Osteoblast (primary cell): ENCODE data around the gene KCNQ1. TPM values are rescaled to one million over a fixed set of nuclear protein-coding genes. Genes with fewer than 3 reads are reported as not detected.

Source experiments
- DNase-seq: peaks from one replicate; pipeline ENCODE4 v3.0.0; 2011; ENCODE audit warnings: low spot score, mixed read lengths; ENCODE audit not compliant: insufficient read length; ENCODE audit errors: missing footprints
- H2AFZ ChIP-seq: 2 replicates; pipeline ENCODE4 v1.6.0; 2011; ENCODE audit warnings: mild to moderate bottlenecking, low read length
- H3K27ac ChIP-seq: 2 replicates; pipeline ENCODE4 v1.5.1; 2011; ENCODE audit warnings: mild to moderate bottlenecking, low read depth, low read length, moderate library complexity
- H3K27me3 ChIP-seq: 2 replicates; pipeline ENCODE4 v1.6.0; 2012; ENCODE audit warnings: mild to moderate bottlenecking, control low read depth, inconsistent platforms, low read length, moderate library complexity; ENCODE audit not compliant: insufficient read depth
- H3K36me3 ChIP-seq: 2 replicates; pipeline ENCODE4 v1.5.1; 2011; ENCODE audit warnings: mild to moderate bottlenecking, low read length, control low read depth, moderate library complexity; ENCODE audit not compliant: insufficient read depth
- H3K4me1 ChIP-seq: 2 replicates; pipeline ENCODE4 v1.5.1; 2011; ENCODE audit warnings: mild to moderate bottlenecking, low read length, control low read depth, moderate library complexity; ENCODE audit not compliant: insufficient read depth
- H3K4me2 ChIP-seq: 2 replicates; pipeline ENCODE4 v1.6.0; 2011; ENCODE audit warnings: mild to moderate bottlenecking, low read length; ENCODE audit not compliant: insufficient read depth
- H3K4me3 ChIP-seq: fragments of 200-600 bp; sonication (generic); 3 replicates; pipeline ENCODE4 v1.5.1; 2012; ENCODE audit warnings: mild to moderate bottlenecking, low read length, inconsistent platforms; ENCODE audit not compliant: insufficient read depth
- H3K79me2 ChIP-seq: 2 replicates; pipeline ENCODE4 v1.6.0; 2012; ENCODE audit warnings: mild to moderate bottlenecking, low read length, control low read depth, inconsistent platforms; ENCODE audit not compliant: insufficient read depth
- H3K9me3 ChIP-seq: 2 replicates; pipeline ENCODE4 v1.5.1; 2011; ENCODE audit warnings: low read depth, low read length, control low read depth
- H4K20me1 ChIP-seq: 2 replicates; pipeline ENCODE4 v1.6.0; 2012; ENCODE audit warnings: mild to moderate bottlenecking, low read length, control low read depth; ENCODE audit not compliant: insufficient read depth
- total RNA-seq: library from RNA; depleted of rRNA; stranded (reverse); fragments of >200 nt; gene quantifications from 2 replicates; pipeline ENCODE4 v1.2.3, GENCODE V29; 2012
- TF ChIP-seq, protein P1 (sequence below): IDR thresholded peaks from 2 replicates; pipeline ENCODE4 v1.5.1; 2011; ENCODE audit warnings: mild to moderate bottlenecking, low read depth, low read length, moderate library complexity; ENCODE audit errors: extremely low read depth

KCNQ1 gene
- total RNA-seq, 1 donor, result not detected

GRCh38 chr11:2537896-2538724, 93.3 kb downstream of the KCNQ1 start:
- Histone ChIP-seq H3K4me1 (peaks cover 10% of the 10 kb centered on the region), H3K27ac (no peak overlapping the region), H3K27me3 (peaks cover 3% of the 10 kb centered on the region), H3K4me2 (no peak overlapping the region), H3K36me3 (no peaks in the 10 kb centered on the region), H3K9me3 (no peaks in the 10 kb centered on the region), H3K4me3 (no peak overlapping the region), H3K79me2 (no peaks in the 10 kb centered on the region), H4K20me1 (peaks cover under 1% of the 10 kb centered on the region), H2AFZ (no peak overlapping the region)
- DNase-seq, result peak; percentile 78
- TF ChIP-seq, protein P1, sequence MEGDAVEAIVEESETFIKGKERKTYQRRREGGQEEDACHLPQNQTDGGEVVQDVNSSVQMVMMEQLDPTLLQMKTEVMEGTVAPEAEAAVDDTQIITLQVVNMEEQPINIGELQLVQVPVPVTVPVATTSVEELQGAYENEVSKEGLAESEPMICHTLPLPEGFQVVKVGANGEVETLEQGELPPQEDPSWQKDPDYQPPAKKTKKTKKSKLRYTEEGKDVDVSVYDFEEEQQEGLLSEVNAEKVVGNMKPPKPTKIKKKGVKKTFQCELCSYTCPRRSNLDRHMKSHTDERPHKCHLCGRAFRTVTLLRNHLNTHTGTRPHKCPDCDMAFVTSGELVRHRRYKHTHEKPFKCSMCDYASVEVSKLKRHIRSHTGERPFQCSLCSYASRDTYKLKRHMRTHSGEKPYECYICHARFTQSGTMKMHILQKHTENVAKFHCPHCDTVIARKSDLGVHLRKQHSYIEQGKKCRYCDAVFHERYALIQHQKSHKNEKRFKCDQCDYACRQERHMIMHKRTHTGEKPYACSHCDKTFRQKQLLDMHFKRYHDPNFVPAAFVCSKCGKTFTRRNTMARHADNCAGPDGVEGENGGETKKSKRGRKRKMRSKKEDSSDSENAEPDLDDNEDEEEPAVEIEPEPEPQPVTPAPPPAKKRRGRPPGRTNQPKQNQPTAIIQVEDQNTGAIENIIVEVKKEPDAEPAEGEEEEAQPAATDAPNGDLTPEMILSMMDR, result no peak

GRCh38 chr11:2538951-2539350, 94.1 kb downstream of the KCNQ1 start:
- Histone ChIP-seq H3K27ac (no peak overlapping the region), H3K4me1 (peaks cover 1% of the 10 kb centered on the region), H4K20me1 (no peaks in the 10 kb centered on the region), H3K4me3 (no peak overlapping the region), H2AFZ (no peak overlapping the region), H3K79me2 (no peaks in the 10 kb centered on the region), H3K36me3 (no peaks in the 10 kb centered on the region), H3K27me3 (peaks cover 3% of the 10 kb centered on the region), H3K9me3 (no peaks in the 10 kb centered on the region), H3K4me2 (no peak overlapping the region)
- TF ChIP-seq, protein P1, result no peak
- DNase-seq, result peak; percentile 62

- H3K36me3 ChIP-seq, result no peaks in the 10 kb centered on the region
- H3K4me3 ChIP-seq, result no peak overlapping the region
- no peaks in the 10 kb centered on the region for H3K9me3 ChIP-seq
- DNase-seq, result peak; percentile 79
- TF ChIP-seq, protein P1, result no peak
- H3K27ac ChIP-seq, result no peak overlapping the region
- no peak overlapping the region for H3K4me2 ChIP-seq
- H3K27me3 ChIP-seq, result peaks cover 3% of the 10 kb centered on the region
- H2AFZ ChIP-seq, result no peak overlapping the region
- H4K20me1 ChIP-seq, result no peaks in the 10 kb centered on the region
- H3K4me1 ChIP-seq, result no peaks in the 10 kb centered on the region
- no peaks in the 10 kb centered on the region for H3K79me2 ChIP-seq
Measured at GRCh38 chr11:2539371-2540222, 94.8 kb downstream of the KCNQ1 start.
